Activated CD4-positive, alpha-beta memory T cell treated with anti-CD3 and anti-CD28 coated beads, Interleukin-2, amount 10 ng/mL, durations not matched to agents 7 days and 5 days (primary cell): ENCODE data around the gene TTC8. TPM values are rescaled to one million over a fixed set of nuclear protein-coding genes. Genes with fewer than 3 reads are reported as not detected.
"Not testable (repeated sequence)": the region's sequence is repeated elsewhere in the genome, so short reads cannot be mapped to it uniquely, and the experiment has no call there.

ENCODE experiments used
- CTCF ChIA-PET: fragments of 350-600 bp; sonication (Branson Sonifier 250); formaldehyde crosslinking; loops from one replicate; lab custom pipeline; 2021; ENCODE audit warnings: antibody characterized with exemption, inconsistent platforms; lab: Charles Lee
- POLR2A ChIA-PET: fragments of 350-600 bp; sonication (Branson Sonifier 250); formaldehyde crosslinking; loops from one replicate; lab custom pipeline; 2021; ENCODE audit warnings: antibody characterized with exemption; lab: Charles Lee
- DNase-seq: peaks from one replicate; pipeline ENCODE4 v3.0.0-alpha.2; 2020
- H3K27ac Mint-ChIP-seq: one replicate; pipeline ENCODE4 v1.8.0; 2021; ENCODE audit warnings: mild to moderate bottlenecking, mixed read lengths
- H3K27me3 Mint-ChIP-seq: one replicate; pipeline ENCODE4 v1.8.0; 2021; ENCODE audit warnings: mixed read lengths
- H3K36me3 Mint-ChIP-seq: one replicate; pipeline ENCODE4 v1.8.0; 2021; ENCODE audit warnings: low read depth, mixed read lengths
- H3K4me1 Mint-ChIP-seq: one replicate; pipeline ENCODE4 v1.8.0; 2021; ENCODE audit warnings: mixed read lengths
- H3K4me3 Mint-ChIP-seq: one replicate; pipeline ENCODE4 v1.8.0; 2021; ENCODE audit warnings: mild to moderate bottlenecking, mixed read lengths
- H3K9me3 Mint-ChIP-seq: one replicate; pipeline ENCODE4 v1.8.0; 2021; ENCODE audit warnings: mixed read lengths
- total RNA-seq, 2 experiments: library from RNA; stranded (reverse); gene quantifications; one replicate each; pipeline ENCODE4 v1.2.3, GENCODE V29; 2021

The TTC8 gene
- total RNA-seq, 2 experiments from 2014 or later, result 1.8 to 2.3 TPM

DNA sequence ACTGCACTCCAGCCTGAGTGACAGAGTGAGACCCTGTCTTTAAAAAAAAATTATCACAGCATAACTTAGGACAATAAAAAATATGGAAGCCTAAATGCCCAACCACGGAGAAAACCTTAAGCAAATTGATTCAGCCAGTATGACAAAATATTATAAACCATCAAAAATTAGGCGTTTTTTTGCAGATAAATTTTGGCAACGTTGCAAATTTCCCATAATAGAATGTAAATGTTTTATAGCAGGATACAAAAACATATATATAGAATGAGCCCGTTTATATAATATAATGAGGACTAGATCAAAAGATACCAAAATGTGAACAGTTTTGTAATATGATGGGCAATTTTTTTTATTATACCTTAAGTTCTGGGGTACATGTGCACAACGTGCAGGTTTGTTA, 24.9 kb upstream of the TTC8 start:
- ChIA-PET POLR2A (no interaction called here), CTCF (no interaction called here)
- H3K4me3 Mint-ChIP-seq, result no peak overlapping the region
- no peaks in the 10 kb centered on the region for H3K9me3 Mint-ChIP-seq
- H3K36me3 Mint-ChIP-seq, result no peaks in the 10 kb centered on the region
- no peak for DNase-seq
- no peak overlapping the region for H3K27ac Mint-ChIP-seq
- no peaks in the 10 kb centered on the region for H3K4me1 Mint-ChIP-seq
- H3K27me3 Mint-ChIP-seq, result peaks cover 11% of the 10 kb centered on the region

- POLR2A ChIA-PET, result no interaction called here
- no peak for DNase-seq
- no peaks in the 10 kb centered on the region for H3K4me1 Mint-ChIP-seq
- H3K9me3 Mint-ChIP-seq, result no peaks in the 10 kb centered on the region
- H3K27me3 Mint-ChIP-seq, result peaks cover 16% of the 10 kb centered on the region
- H3K4me3 Mint-ChIP-seq, result no peak overlapping the region
- no peaks in the 10 kb centered on the region for H3K36me3 Mint-ChIP-seq
- CTCF ChIA-PET, result no interaction called here
- no peak overlapping the region for H3K27ac Mint-ChIP-seq
These were observed 21.9 kb upstream of the TTC8 start for GRCh38 chr14:88802596-88802995.

- CTCF ChIA-PET, result no interaction called here
- Mint-ChIP-seq H3K9me3 (no peaks in the 10 kb centered on the region), H3K4me3 (no peak overlapping the region), H3K27me3 (peaks cover 14% of the 10 kb centered on the region), H3K27ac (no peak overlapping the region), H3K4me1 (no peaks in the 10 kb centered on the region), H3K36me3 (no peaks in the 10 kb centered on the region)
- POLR2A ChIA-PET, result no interaction called here
- no peak for DNase-seq
These were observed 20.4 kb upstream of the TTC8 start for GRCh38 chr14:88804035-88804434.

DNA sequence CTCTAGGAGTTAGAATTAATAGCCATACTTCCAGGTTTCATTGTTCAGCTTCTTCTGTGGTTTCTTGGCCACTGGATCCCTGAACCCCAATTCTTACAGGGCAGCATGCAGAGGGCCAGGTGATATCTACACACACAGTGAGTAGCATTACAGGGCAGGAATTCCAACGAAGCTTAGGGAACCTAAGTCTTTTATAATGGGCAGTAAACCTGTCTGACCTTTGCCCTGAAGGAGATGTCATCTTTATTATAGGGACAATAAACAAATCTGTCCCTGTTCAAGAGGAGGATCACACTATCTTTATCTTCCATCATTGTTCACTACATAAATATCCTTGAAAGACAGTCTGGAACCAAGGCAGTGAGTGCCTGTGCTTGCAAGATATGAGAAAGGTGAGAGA, 20.0 kb upstream of the TTC8 start:
- peaks cover 13% of the 10 kb centered on the region for H3K27me3 Mint-ChIP-seq
- CTCF ChIA-PET, result no interaction called here
- no peak for DNase-seq
- no peaks in the 10 kb centered on the region for H3K4me1 Mint-ChIP-seq
- H3K36me3 Mint-ChIP-seq, result no peaks in the 10 kb centered on the region
- POLR2A ChIA-PET, result no interaction called here
- no peak overlapping the region for H3K4me3 Mint-ChIP-seq
- H3K27ac Mint-ChIP-seq, result no peak overlapping the region
- no peaks in the 10 kb centered on the region for H3K9me3 Mint-ChIP-seq

GRCh38 chr14:88808359-88808758, 16.1 kb upstream of the TTC8 start:
- Mint-ChIP-seq H3K27me3 (peaks cover 22% of the 10 kb centered on the region), H3K27ac (no peak overlapping the region)

GRCh38 chr14:88815980-88816379, 8.5 kb upstream of the TTC8 start:
- Mint-ChIP-seq H3K36me3 (no peaks in the 10 kb centered on the region), H3K27me3 (peaks cover 25% of the 10 kb centered on the region)

More at GRCh38 chr14:88808359-88808758, 16.1 kb upstream of the TTC8 start:
- no peaks in the 10 kb centered on the region for H3K36me3 Mint-ChIP-seq
- CTCF ChIA-PET, result no interaction called here
- H3K4me3 Mint-ChIP-seq, result no peak overlapping the region
- H3K4me1 Mint-ChIP-seq, result no peaks in the 10 kb centered on the region
- no peak for DNase-seq
- POLR2A ChIA-PET, result no interaction called here
- H3K9me3 Mint-ChIP-seq, result no peaks in the 10 kb centered on the region

GRCh38 chr14:88818018-88818417, 6.4 kb upstream of the TTC8 start:
- ChIA-PET POLR2A (no interaction called here), CTCF (no interaction called here)
- DNase-seq, result no peak
- no peak overlapping the region for H3K27ac Mint-ChIP-seq
- peaks cover 20% of the 10 kb centered on the region for H3K27me3 Mint-ChIP-seq
- no peaks in the 10 kb centered on the region for H3K36me3 Mint-ChIP-seq
- no peak overlapping the region for H3K4me3 Mint-ChIP-seq
- H3K4me1 Mint-ChIP-seq, result no peaks in the 10 kb centered on the region
- no peaks in the 10 kb centered on the region for H3K9me3 Mint-ChIP-seq

More at GRCh38 chr14:88815980-88816379, 8.5 kb upstream of the TTC8 start:
- H3K9me3 Mint-ChIP-seq, result no peaks in the 10 kb centered on the region
- DNase-seq, result no peak
- H3K4me1 Mint-ChIP-seq, result no peaks in the 10 kb centered on the region
- CTCF ChIA-PET, result no interaction called here
- no peak overlapping the region for H3K4me3 Mint-ChIP-seq
- POLR2A ChIA-PET, result no interaction called here
- no peak overlapping the region for H3K27ac Mint-ChIP-seq

- H3K27ac Mint-ChIP-seq, H3K4me3 Mint-ChIP-seq, H3K9me3 Mint-ChIP-seq, DNase-seq, POLR2A ChIA-PET, CTCF ChIA-PET, H3K4me1 Mint-ChIP-seq, H3K36me3 Mint-ChIP-seq: not testable (repeated sequence)
- H3K27me3 Mint-ChIP-seq, result peaks cover 20% of the 10 kb centered on the region
These were observed 4.8 kb upstream of the TTC8 start for GRCh38 chr14:88819674-88820073.

DNA sequence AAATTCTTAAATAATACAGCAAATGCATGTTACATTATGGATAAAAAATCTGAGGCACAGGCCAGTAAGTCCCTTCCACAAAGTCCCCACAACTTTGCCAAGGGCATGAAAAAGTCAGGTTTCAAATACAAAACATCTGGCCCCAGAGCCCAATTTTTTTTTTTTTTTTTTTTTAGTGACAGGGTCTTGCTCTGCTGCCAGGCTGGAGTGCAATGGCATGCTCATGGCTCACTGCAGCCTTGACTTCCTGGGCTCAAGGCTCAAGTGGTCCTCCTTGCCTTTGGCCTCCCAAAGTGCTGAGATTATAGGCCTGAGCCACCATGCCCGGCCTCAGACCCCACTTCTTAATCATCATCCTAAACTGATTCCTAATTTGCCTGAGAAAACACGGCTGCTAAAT, 3.1 kb upstream of the TTC8 start:
- peaks cover 18% of the 10 kb centered on the region for H3K27me3 Mint-ChIP-seq
- CTCF ChIA-PET, result no interaction called here
- no peak for DNase-seq
- POLR2A ChIA-PET, result no interaction called here
- H3K27ac Mint-ChIP-seq, result no peak overlapping the region
- H3K36me3 Mint-ChIP-seq, result no peaks in the 10 kb centered on the region
- H3K9me3 Mint-ChIP-seq, result no peaks in the 10 kb centered on the region
- peaks cover 14% of the 10 kb centered on the region for H3K4me1 Mint-ChIP-seq
- H3K4me3 Mint-ChIP-seq, result no peak overlapping the region

GRCh38 chr14:88821888-88822287, 2.6 kb upstream of the TTC8 start:
- POLR2A ChIA-PET, result no interaction called here
- no peak for DNase-seq

GRCh38 chr14:88823968-88824313, 510 bp upstream of the TTC8 start:
- peak overlapping the region; percentile 83 for H3K4me3 Mint-ChIP-seq
- peak overlapping the region; percentile 89 for H3K27ac Mint-ChIP-seq
- ChIA-PET POLR2A (interaction anchor here (1.0 to 2.5 kb wide), 3 partner anchors 31 to 263 kb away, joined by 3 to 20 read pairs (median 3); partner anchors contain the start of gene EML5), CTCF (interaction anchor here (1.2 to 1.5 kb wide), 3 partner anchors 10 to 263 kb away, joined by 3 to 9 read pairs (median 3); partner anchors contain the start of gene EML5)
- no peaks in the 10 kb centered on the region for H3K9me3 Mint-ChIP-seq
- DNase-seq, result no peak
- peaks cover 8% of the 10 kb centered on the region for H3K27me3 Mint-ChIP-seq
- no peaks in the 10 kb centered on the region for H3K36me3 Mint-ChIP-seq
- peaks cover 14% of the 10 kb centered on the region for H3K4me1 Mint-ChIP-seq

More at GRCh38 chr14:88821888-88822287, 2.6 kb upstream of the TTC8 start:
- Mint-ChIP-seq H3K27ac (no peak overlapping the region), H3K4me1 (peaks cover 14% of the 10 kb centered on the region), H3K4me3 (no peak overlapping the region), H3K9me3 (no peaks in the 10 kb centered on the region), H3K27me3 (peaks cover 18% of the 10 kb centered on the region), H3K36me3 (no peaks in the 10 kb centered on the region)
- CTCF ChIA-PET, result no interaction called here

DNA sequence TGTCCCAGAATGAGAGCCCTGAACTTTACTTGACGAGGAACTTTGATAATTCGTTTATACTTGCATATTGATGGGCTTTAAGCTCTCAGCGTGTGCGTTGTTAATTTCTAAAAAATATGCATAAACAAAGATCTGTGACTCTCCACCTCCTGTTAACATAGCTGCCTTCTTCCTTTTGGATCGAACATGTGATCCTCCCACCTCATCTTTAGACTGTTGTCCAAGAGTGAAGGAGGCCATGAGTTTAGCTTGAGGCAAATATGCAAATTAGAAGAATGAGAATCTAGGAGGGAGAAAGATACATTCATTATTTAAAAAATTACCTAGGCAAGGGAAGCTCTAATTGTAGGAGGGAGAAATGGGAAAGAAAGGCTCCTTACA, 617 bp downstream of the TTC8 start:
- ChIA-PET POLR2A (interaction anchor here (1.2 to 2.5 kb wide), 2 partner anchors 14 to 32 kb away, joined by 3 to 20 read pairs; partner anchors contain the start of gene EML5), CTCF (interaction anchor here (0.9 to 1.5 kb wide), 7 partner anchors 11 to 264 kb away, joined by 3 to 9 read pairs (median 3); partner anchors contain the start of gene EML5)

DNA sequence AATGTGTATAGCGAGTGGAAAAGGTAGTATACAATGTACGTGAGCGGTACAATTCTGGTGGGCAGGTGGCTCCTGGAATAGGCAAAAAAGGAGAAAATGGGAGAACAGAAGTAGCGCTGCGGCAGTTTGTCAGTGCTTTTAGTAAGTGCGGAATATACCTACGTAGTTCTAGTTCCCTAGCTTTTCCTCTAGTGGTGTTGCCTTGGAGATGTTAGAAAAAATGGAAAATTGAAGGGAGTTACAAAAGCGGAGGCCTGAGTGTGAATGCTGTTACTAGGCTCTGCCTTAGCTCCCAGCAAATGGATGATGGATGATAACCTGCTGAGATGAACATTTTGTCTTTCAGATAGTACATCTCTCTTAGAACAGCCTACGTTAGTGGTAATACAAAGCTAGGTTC, 1.1 kb downstream of the TTC8 start:
- ChIA-PET POLR2A (interaction anchor here (1.2 to 2.5 kb wide), 2 partner anchors 13 to 33 kb away, joined by 3 to 20 read pairs; partner anchors contain the start of gene EML5), CTCF (interaction anchor here (1.2 to 1.4 kb wide), 3 partner anchors 11 to 158 kb away, joined by 3 to 7 read pairs (median 3); no protein-coding TSS in a partner anchor)
- no peak for DNase-seq
- peak overlapping the region; percentile 83 for H3K4me3 Mint-ChIP-seq
- H3K4me1 Mint-ChIP-seq, result peaks cover 14% of the 10 kb centered on the region
- no peaks in the 10 kb centered on the region for H3K36me3 Mint-ChIP-seq
- H3K9me3 Mint-ChIP-seq, result no peaks in the 10 kb centered on the region
- H3K27me3 Mint-ChIP-seq, result no peaks in the 10 kb centered on the region
- no peak overlapping the region for H3K27ac Mint-ChIP-seq

More for the DNA sequence above, 617 bp downstream of the TTC8 start:
- Mint-ChIP-seq H3K4me1 (peaks cover 14% of the 10 kb centered on the region), H3K36me3 (no peaks in the 10 kb centered on the region), H3K27me3 (no peaks in the 10 kb centered on the region), H3K9me3 (no peaks in the 10 kb centered on the region), H3K4me3 (peak overlapping the region; percentile 83), H3K27ac (no peak overlapping the region)
- DNase-seq, result no peak

GRCh38 chr14:88829188-88829587, 4.7 kb downstream of the TTC8 start:
- Mint-ChIP-seq H3K27me3 (peaks cover 1% of the 10 kb centered on the region), H3K4me1 (peaks cover 8% of the 10 kb centered on the region), H3K9me3 (no peaks in the 10 kb centered on the region), H3K27ac (no peak overlapping the region), H3K4me3 (no peak overlapping the region), H3K36me3 (no peaks in the 10 kb centered on the region)
- CTCF ChIA-PET, result interaction anchor here (1.8 kb wide), 1 partner anchor 13 kb away, joined by 5 read pairs; no protein-coding TSS in a partner anchor
- no peak for DNase-seq
- POLR2A ChIA-PET, result no interaction called here
